ENCODE measurements around the gene PHKG2.

PHKG2 gene

GRCh38 chr16:30757316-30757715, 9.1 kb downstream of the PHKG2 start:
- no peak for DNase-seq (ENCODE audit: low read depth in 2 of 2)

GRCh38 chr16:30758988-30759491, 10.8 kb downstream of the PHKG2 start:
- DNase-seq (ENCODE audit: low read depth in 2 of 2), result no peak

DNA sequence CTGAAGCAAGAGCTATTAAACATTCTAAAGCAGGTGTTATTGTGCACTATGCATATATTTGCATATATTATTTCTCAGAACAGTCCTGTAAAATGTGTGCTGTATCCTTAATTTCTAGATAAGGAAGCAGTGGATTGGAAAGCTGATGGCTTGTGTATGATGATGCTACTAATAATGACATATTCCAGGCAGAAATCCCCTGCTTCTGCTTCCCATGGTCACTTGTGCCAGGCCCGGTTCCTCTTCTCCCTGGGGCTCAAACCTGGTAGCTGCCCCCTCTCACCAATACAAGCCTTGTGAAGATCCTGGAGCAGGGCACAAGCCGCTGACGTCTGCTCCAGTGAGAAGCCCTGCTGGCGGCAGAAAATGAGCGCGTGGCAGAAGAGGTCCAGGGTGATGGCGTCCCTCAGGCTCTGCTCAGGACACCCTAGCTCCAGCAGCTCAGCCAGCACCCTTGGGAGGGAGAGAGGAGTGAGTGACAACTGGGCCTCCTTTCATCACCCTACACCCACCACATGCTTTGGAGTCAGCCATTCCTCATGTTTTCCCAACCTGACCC, 11.9 kb downstream of the PHKG2 start:
- DNase-seq (ENCODE audit: low read depth in 2 of 2), result no peak

GRCh38 chr16:30760577-30761426, 12.6 kb downstream of the PHKG2 start:
- no peak for DNase-seq (ENCODE audit: low read depth in 2 of 2)

GRCh38 chr16:30761427-30761927, 13.3 kb downstream of the PHKG2 start:
- DNase-seq (ENCODE audit: low read depth in 2 of 2), result peak in 1 of 2 experiments; percentile 43

GRCh38 chr16:30761928-30762902, 14.0 kb downstream of the PHKG2 start, which contains the start of the genes CFAP119 and RNF40:
TSS of gene CFAP119 (minus strand) at chr16:30762062. CDS start at chr16:30761748, 314 bp downstream.
TSS of gene RNF40 (plus strand) at chr16:30762322. CDS start at chr16:30762546, 224 bp downstream.
- DNase-seq (ENCODE audit: low read depth in 2 of 2), result peak; percentile 81 to 86

GRCh38 chr16:30762991-30763725, 14.9 kb downstream of the PHKG2 start:
- DNase-seq (ENCODE audit: low read depth in 2 of 2), result no peak

- no peak for DNase-seq (ENCODE audit: low read depth in 2 of 2)
These were observed 15.9 kb downstream of the PHKG2 start for GRCh38 chr16:30764086-30764485.

GRCh38 chr16:30764816-30765465, 16.7 kb downstream of the PHKG2 start:
- DNase-seq (ENCODE audit: low read depth in 2 of 2), result no peak

DNA sequence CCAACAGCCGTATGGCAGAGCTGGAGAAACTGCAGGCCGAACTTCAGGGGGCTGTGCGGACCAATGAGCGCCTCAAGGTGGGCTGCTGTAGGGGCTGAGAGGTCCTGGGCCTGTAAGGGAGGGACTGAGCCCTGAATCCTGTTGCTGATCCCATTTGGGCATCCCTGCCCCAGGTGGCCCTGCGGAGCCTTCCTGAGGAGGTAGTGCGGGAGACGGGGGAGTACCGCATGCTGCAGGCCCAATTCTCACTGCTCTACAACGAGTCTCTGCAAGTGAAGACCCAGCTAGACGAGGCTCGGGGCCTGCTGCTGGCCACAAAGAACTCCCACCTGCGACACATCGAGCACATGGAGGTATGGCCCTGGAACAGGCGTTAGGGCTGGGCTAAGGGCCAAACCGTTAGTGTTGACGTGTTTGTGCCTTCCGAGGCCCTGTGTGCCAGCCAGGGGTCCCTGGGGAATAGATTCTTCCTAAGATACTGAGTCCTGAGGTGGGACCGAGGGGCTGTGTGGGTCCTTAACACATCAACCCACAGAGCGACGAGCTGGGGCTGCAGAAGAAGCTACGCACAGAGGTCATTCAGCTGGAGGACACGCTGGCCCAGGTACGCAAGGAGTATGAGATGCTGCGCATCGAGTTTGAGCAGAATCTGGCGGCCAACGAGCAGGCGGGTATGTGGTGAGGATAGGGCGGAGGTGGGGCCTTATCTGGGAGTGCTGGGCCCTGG, 18.1 kb downstream of the PHKG2 start:
- DNase-seq (ENCODE audit: low read depth in 2 of 2), result no peak

DNA sequence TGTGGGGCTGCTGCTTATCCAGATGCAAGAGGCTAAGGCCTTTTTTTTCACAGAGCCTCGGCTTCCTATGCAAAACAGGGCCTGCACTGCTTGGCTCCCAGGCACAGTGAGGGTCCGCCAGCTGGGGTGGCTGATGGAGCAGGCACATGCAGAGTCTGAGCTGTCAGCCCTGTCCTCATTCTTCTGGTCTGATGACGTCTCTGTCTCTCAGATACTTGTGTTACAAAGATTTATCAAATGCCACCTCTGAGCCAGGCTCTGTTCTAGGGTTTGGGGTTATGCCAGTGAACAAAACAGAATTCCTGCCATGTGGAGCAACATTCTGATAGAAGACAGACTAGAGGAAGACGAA, 18.7 kb downstream of the PHKG2 start:
- no peak for DNase-seq (ENCODE audit: low read depth in 2 of 2)

- DNase-seq (ENCODE audit: low read depth in 2 of 2), result no peak
These were observed 19.7 kb downstream of the PHKG2 start for GRCh38 chr16:30767767-30768465.

DNA sequence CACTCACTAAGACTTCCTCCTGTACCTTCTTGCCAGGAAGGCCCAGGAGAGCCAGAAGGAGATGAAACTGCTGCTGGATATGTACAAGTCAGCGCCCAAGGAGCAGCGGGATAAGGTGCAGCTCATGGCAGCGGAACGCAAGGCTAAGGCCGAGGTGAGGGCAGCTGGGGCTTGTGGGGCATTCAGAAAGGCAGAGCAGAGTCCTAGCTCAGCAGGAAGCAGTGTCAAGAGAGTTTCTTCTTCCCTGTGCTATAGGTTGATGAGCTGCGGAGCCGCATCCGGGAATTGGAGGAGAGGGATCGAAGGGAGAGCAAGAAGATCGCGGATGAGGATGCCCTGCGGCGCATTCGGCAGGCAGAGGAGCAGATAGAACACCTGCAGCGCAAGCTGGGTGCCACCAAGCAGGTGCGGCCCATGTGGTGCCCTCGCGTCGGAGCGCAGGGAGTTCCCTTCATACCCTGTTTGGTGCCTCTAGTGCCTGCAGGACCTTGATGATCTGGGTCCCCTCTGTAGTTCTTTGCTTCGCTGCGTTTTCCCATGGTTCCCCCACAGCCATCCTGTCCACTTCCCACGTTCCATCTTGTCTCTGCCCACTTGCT, 20.5 kb downstream of the PHKG2 start:
- no peak for DNase-seq (ENCODE audit: low read depth in 2 of 2)

DNA sequence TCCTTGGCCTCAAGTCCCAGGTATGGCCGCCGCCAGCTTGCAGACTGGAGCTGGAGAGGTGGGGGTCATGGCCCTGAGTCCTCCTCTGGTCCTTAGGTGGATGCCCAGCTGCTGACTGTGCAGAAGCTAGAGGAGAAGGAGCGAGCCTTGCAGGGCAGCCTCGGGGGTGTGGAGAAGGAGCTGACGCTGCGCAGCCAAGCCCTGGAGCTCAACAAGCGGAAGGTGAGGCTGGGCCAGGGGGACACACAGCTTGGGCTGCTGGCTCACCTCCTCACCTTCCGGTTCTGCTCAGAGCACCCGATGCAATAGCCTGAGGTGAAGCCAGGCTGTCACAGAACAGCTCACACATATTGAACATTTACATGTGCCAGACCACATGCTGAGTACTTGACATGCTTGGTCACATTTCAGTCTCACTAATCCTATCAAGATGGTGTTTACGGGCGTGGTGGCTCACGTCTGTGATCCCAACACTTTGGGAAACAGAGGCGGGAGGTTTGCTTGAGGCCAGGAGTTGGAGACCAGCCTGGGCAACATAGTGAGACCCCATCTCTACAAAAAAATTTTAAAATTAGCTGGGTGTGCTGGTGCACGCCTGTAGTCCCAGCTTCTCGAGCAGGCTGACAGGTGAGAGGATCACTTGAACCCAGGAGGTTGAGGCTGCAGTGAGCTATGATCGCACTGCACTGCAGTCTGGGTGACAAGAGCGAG, 21.3 kb downstream of the PHKG2 start:
- no peak for DNase-seq (ENCODE audit: low read depth in 2 of 2)

DNA sequence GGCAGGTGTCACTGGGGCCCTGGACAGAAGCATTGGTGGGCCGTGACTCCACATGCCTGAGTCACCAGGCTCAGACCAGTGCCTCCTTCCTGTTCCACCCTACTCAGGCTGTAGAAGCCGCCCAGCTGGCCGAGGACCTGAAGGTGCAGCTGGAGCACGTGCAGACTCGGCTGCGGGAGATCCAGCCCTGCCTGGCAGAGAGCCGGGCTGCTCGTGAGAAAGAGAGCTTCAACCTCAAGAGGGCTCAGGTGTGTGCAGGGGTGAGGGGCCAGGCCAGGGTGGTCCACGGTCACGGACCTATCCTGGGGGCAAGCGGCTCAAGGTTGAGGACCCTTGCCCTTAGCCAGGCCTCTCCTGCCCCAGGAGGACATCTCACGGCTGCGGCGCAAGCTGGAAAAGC, 23.5 kb downstream of the PHKG2 start:
- DNase-seq (ENCODE audit: low read depth in 2 of 2), result no peak

DNA sequence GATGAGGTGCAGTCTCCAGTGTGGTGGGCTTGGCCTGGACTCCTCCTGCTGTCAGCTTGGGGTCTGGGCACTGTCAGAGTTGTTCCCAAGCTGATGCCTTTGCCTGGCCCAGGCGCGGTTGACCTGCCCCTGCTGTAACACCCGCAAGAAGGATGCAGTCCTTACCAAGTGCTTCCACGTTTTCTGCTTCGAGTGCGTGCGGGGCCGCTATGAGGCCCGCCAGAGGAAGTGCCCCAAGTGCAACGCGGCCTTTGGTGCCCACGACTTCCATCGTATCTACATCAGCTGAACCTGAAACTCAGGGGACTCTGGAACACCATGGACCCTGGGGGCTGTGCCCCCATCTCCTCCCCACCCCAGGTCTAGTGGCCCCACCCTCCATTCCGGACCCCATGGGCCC, 25.6 kb downstream of the PHKG2 start:
- DNase-seq (ENCODE audit: low read depth in 2 of 2), result no peak

DNA sequence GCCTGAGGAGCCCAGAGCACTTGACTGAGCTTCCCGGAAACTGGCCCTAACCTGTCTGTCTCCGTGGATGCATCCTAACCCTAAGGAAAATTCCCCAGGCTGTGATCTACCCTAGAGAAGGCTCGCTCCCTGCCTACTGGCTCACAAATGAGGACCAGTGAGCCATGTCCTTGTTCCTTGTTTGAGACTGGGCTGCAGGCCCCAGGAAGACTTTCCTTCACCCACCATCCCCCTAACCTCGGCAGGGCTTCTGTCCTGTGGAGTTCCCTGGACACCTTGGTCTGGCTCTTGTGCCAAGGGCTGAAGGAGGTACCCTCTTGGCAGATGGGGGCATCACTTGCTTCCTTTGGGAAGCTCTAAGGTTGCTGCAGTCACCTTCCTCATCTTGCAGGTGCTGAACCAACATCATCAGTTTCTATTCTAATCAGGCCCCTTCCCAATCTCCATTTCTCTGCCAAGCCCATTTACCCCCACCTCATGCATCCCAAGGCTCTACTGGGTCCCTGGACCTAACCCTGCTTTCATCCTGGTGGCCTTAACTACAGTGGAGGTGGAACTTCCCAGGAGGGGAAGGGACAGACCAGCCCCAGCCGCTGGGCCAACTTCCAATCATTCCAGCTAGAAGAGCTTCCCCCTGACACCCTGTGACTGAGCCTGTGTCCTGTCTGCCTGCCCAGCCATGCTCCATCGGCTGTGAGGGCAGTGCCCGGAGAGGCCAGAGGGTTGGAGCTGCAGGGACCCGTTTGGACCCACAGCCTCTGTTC, 26.3 kb downstream of the PHKG2 start:
- no peak for DNase-seq (ENCODE audit: low read depth in 2 of 2)

- no peak for DNase-seq (ENCODE audit: low read depth in 2 of 2)
These were observed 26.8 kb downstream of the PHKG2 start for GRCh38 chr16:30775131-30775391.
